Mononuclear cell (primary cell): Measurements from ENCODE around the gene CTNND2. TPM values are rescaled to one million over a fixed set of nuclear protein-coding genes. Genes with fewer than 3 reads are reported as not detected.
"Not testable (repeated sequence)": the region's sequence is repeated elsewhere in the genome, so short reads cannot be mapped to it uniquely, and the experiment has no call there.

Source experiments
- H3K27me3 ChIP-seq: 2 replicates; pipeline ENCODE4 v1.6.0; 2011; ENCODE audit warnings: low read length, control low read depth; ENCODE audit not compliant: insufficient read depth
- H3K4me1 ChIP-seq: 2 replicates; pipeline ENCODE4 v1.5.1; 2011; ENCODE audit warnings: mild to moderate bottlenecking, low read length, control low read depth; ENCODE audit not compliant: insufficient read depth
- H3K4me3 ChIP-seq: 2 replicates; pipeline ENCODE4 v1.5.1; 2011; ENCODE audit warnings: mild to moderate bottlenecking, low read length, moderate library complexity
- H3K9me3 ChIP-seq: 2 replicates; pipeline ENCODE4 v1.5.1; 2011; ENCODE audit warnings: low read depth, mild to moderate bottlenecking, control low read depth, low read length
- total RNA-seq: library from RNA; depleted of rRNA; stranded (reverse); fragments of >200 nt; gene quantifications from one replicate; pipeline ENCODE4 v1.2.3, GENCODE V29; 2012

Gene CTNND2
- total RNA-seq, 1 donor = not detected

- H3K27me3 ChIP-seq, H3K4me1 ChIP-seq, H3K4me3 ChIP-seq: not testable (repeated sequence)
- H3K9me3 ChIP-seq = peaks cover 21% of the 10 kb centered on the region
Observed at GRCh38 chr5:11828566-11828965, 75.7 kb downstream of the CTNND2 start.

- peaks cover 13% of the 10 kb centered on the region for H3K9me3 ChIP-seq
- H3K4me1 ChIP-seq = no peaks in the 10 kb centered on the region
- H3K27me3 ChIP-seq = no peaks in the 10 kb centered on the region
- no peak overlapping the region for H3K4me3 ChIP-seq
Observed at GRCh38 chr5:11822598-11822997, 81.6 kb downstream of the CTNND2 start.

GRCh38 chr5:11815916-11816315, 88.3 kb downstream of the CTNND2 start:
- no peaks in the 10 kb centered on the region for H3K27me3 ChIP-seq

GRCh38 chr5:11815481-11815880, 88.8 kb downstream of the CTNND2 start:
- Histone ChIP-seq H3K4me1 (no peaks in the 10 kb centered on the region), H3K4me3 (no peak overlapping the region), H3K27me3 (no peaks in the 10 kb centered on the region), H3K9me3 (no peaks in the 10 kb centered on the region)

More at GRCh38 chr5:11815916-11816315, 88.3 kb downstream of the CTNND2 start:
- Histone ChIP-seq H3K4me1 (no peaks in the 10 kb centered on the region), H3K9me3 (no peaks in the 10 kb centered on the region), H3K4me3 (no peak overlapping the region)

- no peaks in the 10 kb centered on the region for H3K4me1 ChIP-seq
- H3K4me3 ChIP-seq = no peak overlapping the region
- no peaks in the 10 kb centered on the region for H3K27me3 ChIP-seq
- H3K9me3 ChIP-seq = no peaks in the 10 kb centered on the region
Observed at GRCh38 chr5:11814373-11814772, 89.9 kb downstream of the CTNND2 start.

GRCh38 chr5:11809407-11809806, 94.8 kb downstream of the CTNND2 start:
- H3K9me3 ChIP-seq = no peaks in the 10 kb centered on the region
- H3K4me3 ChIP-seq = no peak overlapping the region
- H3K4me1 ChIP-seq = no peaks in the 10 kb centered on the region
- no peaks in the 10 kb centered on the region for H3K27me3 ChIP-seq

- no peaks in the 10 kb centered on the region for H3K9me3 ChIP-seq
Observed at GRCh38 chr5:11803436-11803835, 100.8 kb downstream of the CTNND2 start.

GRCh38 chr5:11801061-11801460, 103.2 kb downstream of the CTNND2 start:
- no peaks in the 10 kb centered on the region for H3K4me1 ChIP-seq
- no peaks in the 10 kb centered on the region for H3K27me3 ChIP-seq
- H3K9me3 ChIP-seq = no peaks in the 10 kb centered on the region
- H3K4me3 ChIP-seq = no peak overlapping the region

More at GRCh38 chr5:11803436-11803835, 100.8 kb downstream of the CTNND2 start:
- no peaks in the 10 kb centered on the region for H3K4me1 ChIP-seq
- H3K4me3 ChIP-seq = no peak overlapping the region
- H3K27me3 ChIP-seq = no peaks in the 10 kb centered on the region

- H3K9me3 ChIP-seq = no peaks in the 10 kb centered on the region
- no peak overlapping the region for H3K4me3 ChIP-seq
- no peaks in the 10 kb centered on the region for H3K4me1 ChIP-seq
- no peaks in the 10 kb centered on the region for H3K27me3 ChIP-seq
Observed at GRCh38 chr5:11797132-11797531, 107.1 kb downstream of the CTNND2 start.

- no peaks in the 10 kb centered on the region for H3K9me3 ChIP-seq
- no peaks in the 10 kb centered on the region for H3K27me3 ChIP-seq
- no peaks in the 10 kb centered on the region for H3K4me1 ChIP-seq
- no peak overlapping the region for H3K4me3 ChIP-seq
Observed at GRCh38 chr5:11793396-11793795, 110.8 kb downstream of the CTNND2 start.

GRCh38 chr5:11792621-11793020, 111.6 kb downstream of the CTNND2 start:
- H3K27me3 ChIP-seq = no peaks in the 10 kb centered on the region
- no peaks in the 10 kb centered on the region for H3K4me1 ChIP-seq
- H3K9me3 ChIP-seq = no peaks in the 10 kb centered on the region
- H3K4me3 ChIP-seq = no peak overlapping the region

GRCh38 chr5:11791792-11792191, 112.5 kb downstream of the CTNND2 start:
- Histone ChIP-seq H3K4me3 (no peak overlapping the region), H3K9me3 (no peaks in the 10 kb centered on the region), H3K27me3 (no peaks in the 10 kb centered on the region)

GRCh38 chr5:11790201-11790600, 114.0 kb downstream of the CTNND2 start:
- no peak overlapping the region for H3K4me3 ChIP-seq
- no peaks in the 10 kb centered on the region for H3K9me3 ChIP-seq
- H3K4me1 ChIP-seq = no peaks in the 10 kb centered on the region
- no peaks in the 10 kb centered on the region for H3K27me3 ChIP-seq

More at GRCh38 chr5:11791792-11792191, 112.5 kb downstream of the CTNND2 start:
- H3K4me1 ChIP-seq = no peaks in the 10 kb centered on the region

GRCh38 chr5:11785771-11786352, 118.4 kb downstream of the CTNND2 start:
- Histone ChIP-seq H3K27me3 (no peaks in the 10 kb centered on the region), H3K4me3 (no peak overlapping the region), H3K4me1 (no peaks in the 10 kb centered on the region), H3K9me3 (no peaks in the 10 kb centered on the region)

- H3K9me3 ChIP-seq = no peaks in the 10 kb centered on the region
- H3K27me3 ChIP-seq = no peaks in the 10 kb centered on the region
- no peak overlapping the region for H3K4me3 ChIP-seq
- no peaks in the 10 kb centered on the region for H3K4me1 ChIP-seq
Observed at GRCh38 chr5:11780641-11781345, 123.5 kb downstream of the CTNND2 start.

- Histone ChIP-seq H3K4me3 (no peak overlapping the region), H3K27me3 (no peaks in the 10 kb centered on the region), H3K9me3 (no peaks in the 10 kb centered on the region), H3K4me1 (no peaks in the 10 kb centered on the region)
Observed at GRCh38 chr5:11777096-11777495, 127.2 kb downstream of the CTNND2 start.
